SK-N-SH treated with all-trans-retinoic acid at 6 μM for 48 hours (cell line): ENCODE data around the gene GRAMD1C.

ENCODE experiments used
- ATAC-seq: fragments of 200-7000 bp; cut with Tn5 transposase; 3 replicates; pipeline ENCODE4 v1.9.1; 2020; ENCODE audit warnings: mild to moderate bottlenecking, moderate library complexity
- ARNTL ChIP-seq: fragments of 450-650 bp; formaldehyde crosslinking; IDR thresholded peaks from 2 replicates; pipeline ENCODE4 v1.5.0; 2020; ENCODE audit warnings: low read depth, mild to moderate bottlenecking, moderate library complexity, borderline replicate concordance
- BACH2 ChIP-seq: fragments of 250-450 bp; sonication (Bioruptor Pico); IDR thresholded peaks from 2 replicates; pipeline ENCODE4 v1.9.0; 2021; ENCODE audit warnings: mild to moderate bottlenecking, borderline replicate concordance
- CSDC2 ChIP-seq: fragments of 250-450 bp; sonication (Bioruptor Pico); IDR thresholded peaks from 2 replicates; pipeline ENCODE4 v1.5.0; 2020; ENCODE audit warnings: mild to moderate bottlenecking, moderate library complexity
- ESRRG ChIP-seq: fragments of 250-450 bp; sonication (Bioruptor Pico); IDR thresholded peaks from 2 replicates; pipeline ENCODE4 v1.6.1; 2021; ENCODE audit warnings: mild to moderate bottlenecking
- GLIS3 ChIP-seq: fragments of 250-450 bp; sonication (Bioruptor Pico); IDR thresholded peaks from 2 replicates; pipeline ENCODE4 v1.5.0; 2020; ENCODE audit warnings: mild to moderate bottlenecking, moderate library complexity
- OSR1 ChIP-seq: fragments of 250-450 bp; sonication (Bioruptor Pico); IDR thresholded peaks from 2 replicates; pipeline ENCODE4 v1.8.0; 2022; ENCODE audit warnings: moderate library complexity, mild to moderate bottlenecking, inconsistent platforms
- PPARA ChIP-seq: fragments of 250-450 bp; sonication (Bioruptor Pico); IDR thresholded peaks from 2 replicates; pipeline ENCODE4 v1.5.0; 2020; ENCODE audit warnings: mild to moderate bottlenecking, borderline replicate concordance
- RARB ChIP-seq: fragments of 250-450 bp; sonication (Bioruptor Pico); IDR thresholded peaks from 2 replicates; pipeline ENCODE4 v1.8.0; 2021; ENCODE audit warnings: mild to moderate bottlenecking, moderate library complexity
- TOX ChIP-seq: fragments of 250-450 bp; sonication (Bioruptor Pico); IDR thresholded peaks from 2 replicates; pipeline ENCODE4 v1.8.0; 2021; ENCODE audit warnings: mild to moderate bottlenecking, moderate library complexity, borderline replicate concordance
- ZC3H10 ChIP-seq: fragments of 250-450 bp; sonication (Bioruptor Pico); IDR thresholded peaks from 2 replicates; pipeline ENCODE4 v1.5.1; 2021; ENCODE audit warnings: mild to moderate bottlenecking, moderate library complexity
- ZFP30 ChIP-seq: fragments of 450-650 bp; formaldehyde crosslinking; IDR thresholded peaks from 2 replicates; pipeline ENCODE4 v1.5.0; 2022; ENCODE audit warnings: mild to moderate bottlenecking, moderate library complexity
- ZNF565 ChIP-seq: fragments of 450-650 bp; formaldehyde crosslinking; conservative IDR thresholded peaks from 2 replicates; pipeline ENCODE4 v1.5.0; 2020; ENCODE audit warnings: low read depth, mild to moderate bottlenecking, moderate library complexity
- ZNF70 ChIP-seq: fragments of 450-650 bp; formaldehyde crosslinking; IDR thresholded peaks from 2 replicates; pipeline ENCODE4 v1.5.0; 2020; ENCODE audit warnings: mild to moderate bottlenecking, moderate library complexity
- TF ChIP-seq, protein P1 (sequence below): fragments of 250-450 bp; sonication (Bioruptor Pico); IDR thresholded peaks from 2 replicates; pipeline ENCODE4 v1.8.0; 2020; ENCODE audit warnings: mild to moderate bottlenecking, moderate library complexity, borderline replicate concordance
- TF ChIP-seq, protein P2 (sequence below): fragments of 250-450 bp; sonication (Bioruptor Pico); IDR thresholded peaks from 2 replicates; pipeline ENCODE4 v1.5.1; 2020; ENCODE audit warnings: low read depth, mild to moderate bottlenecking, moderate library complexity
- TF ChIP-seq, protein P3 (sequence below): fragments of 250-450 bp; sonication (Bioruptor Pico); IDR thresholded peaks from 2 replicates; pipeline ENCODE4 v1.8.0; 2021; ENCODE audit warnings: low read depth, mild to moderate bottlenecking, moderate library complexity, borderline replicate concordance
- TF ChIP-seq, protein P4 (sequence below): fragments of 250-450 bp; sonication (Bioruptor Pico); IDR thresholded peaks from 2 replicates; pipeline ENCODE4 v1.5.0; 2020; ENCODE audit warnings: mild to moderate bottlenecking, moderate library complexity

GRAMD1C gene

DNA sequence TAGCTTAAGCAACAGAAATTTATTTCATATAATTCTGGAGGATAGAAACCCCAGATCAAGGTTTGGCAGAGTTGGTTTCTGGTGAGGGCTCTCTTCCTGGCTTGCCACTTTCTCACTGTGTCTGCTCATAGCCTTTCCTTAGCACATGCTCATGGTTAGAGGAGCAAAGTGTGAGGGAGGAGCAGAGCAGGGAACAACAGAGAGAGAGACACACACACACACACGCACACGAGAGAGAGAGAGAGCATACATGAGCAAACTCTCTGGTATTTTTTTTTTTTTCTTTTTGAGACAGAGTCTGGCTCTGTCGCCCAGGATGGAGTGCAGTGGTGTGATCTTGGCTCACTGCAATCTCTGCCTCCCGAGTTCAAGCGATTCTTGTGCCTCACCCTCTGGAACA lies 72.4 kb downstream of the GRAMD1C start:
- TF ChIP-seq, protein P1, sequence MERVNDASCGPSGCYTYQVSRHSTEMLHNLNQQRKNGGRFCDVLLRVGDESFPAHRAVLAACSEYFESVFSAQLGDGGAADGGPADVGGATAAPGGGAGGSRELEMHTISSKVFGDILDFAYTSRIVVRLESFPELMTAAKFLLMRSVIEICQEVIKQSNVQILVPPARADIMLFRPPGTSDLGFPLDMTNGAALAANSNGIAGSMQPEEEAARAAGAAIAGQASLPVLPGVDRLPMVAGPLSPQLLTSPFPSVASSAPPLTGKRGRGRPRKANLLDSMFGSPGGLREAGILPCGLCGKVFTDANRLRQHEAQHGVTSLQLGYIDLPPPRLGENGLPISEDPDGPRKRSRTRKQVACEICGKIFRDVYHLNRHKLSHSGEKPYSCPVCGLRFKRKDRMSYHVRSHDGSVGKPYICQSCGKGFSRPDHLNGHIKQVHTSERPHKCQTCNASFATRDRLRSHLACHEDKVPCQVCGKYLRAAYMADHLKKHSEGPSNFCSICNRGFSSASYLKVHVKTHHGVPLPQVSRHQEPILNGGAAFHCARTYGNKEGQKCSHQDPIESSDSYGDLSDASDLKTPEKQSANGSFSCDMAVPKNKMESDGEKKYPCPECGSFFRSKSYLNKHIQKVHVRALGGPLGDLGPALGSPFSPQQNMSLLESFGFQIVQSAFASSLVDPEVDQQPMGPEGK (CRISPR knock-in tag) = no peak
- TF ChIP-seq, protein P2, sequence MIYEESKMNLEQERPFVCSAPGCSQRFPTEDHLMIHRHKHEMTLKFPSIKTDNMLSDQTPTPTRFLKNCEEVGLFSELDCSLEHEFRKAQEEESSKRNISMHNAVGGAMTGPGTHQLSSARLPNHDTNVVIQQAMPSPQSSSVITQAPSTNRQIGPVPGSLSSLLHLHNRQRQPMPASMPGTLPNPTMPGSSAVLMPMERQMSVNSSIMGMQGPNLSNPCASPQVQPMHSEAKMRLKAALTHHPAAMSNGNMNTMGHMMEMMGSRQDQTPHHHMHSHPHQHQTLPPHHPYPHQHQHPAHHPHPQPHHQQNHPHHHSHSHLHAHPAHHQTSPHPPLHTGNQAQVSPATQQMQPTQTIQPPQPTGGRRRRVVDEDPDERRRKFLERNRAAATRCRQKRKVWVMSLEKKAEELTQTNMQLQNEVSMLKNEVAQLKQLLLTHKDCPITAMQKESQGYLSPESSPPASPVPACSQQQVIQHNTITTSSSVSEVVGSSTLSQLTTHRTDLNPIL (CRISPR knock-in tag) = no peak
- TF ChIP-seq ZNF70 = no peak
- TF ChIP-seq PPARA (CRISPR knock-in tag) = no peak
- TF ChIP-seq, protein P3, sequence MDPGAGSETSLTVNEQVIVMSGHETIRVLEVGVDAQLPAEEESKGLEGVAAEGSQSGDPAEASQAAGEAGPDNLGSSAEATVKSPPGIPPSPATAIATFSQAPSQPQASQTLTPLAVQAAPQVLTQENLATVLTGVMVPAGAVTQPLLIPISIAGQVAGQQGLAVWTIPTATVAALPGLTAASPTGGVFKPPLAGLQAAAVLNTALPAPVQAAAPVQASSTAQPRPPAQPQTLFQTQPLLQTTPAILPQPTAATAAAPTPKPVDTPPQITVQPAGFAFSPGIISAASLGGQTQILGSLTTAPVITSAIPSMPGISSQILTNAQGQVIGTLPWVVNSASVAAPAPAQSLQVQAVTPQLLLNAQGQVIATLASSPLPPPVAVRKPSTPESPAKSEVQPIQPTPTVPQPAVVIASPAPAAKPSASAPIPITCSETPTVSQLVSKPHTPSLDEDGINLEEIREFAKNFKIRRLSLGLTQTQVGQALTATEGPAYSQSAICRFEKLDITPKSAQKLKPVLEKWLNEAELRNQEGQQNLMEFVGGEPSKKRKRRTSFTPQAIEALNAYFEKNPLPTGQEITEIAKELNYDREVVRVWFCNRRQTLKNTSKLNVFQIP (CRISPR knock-in tag) = no peak
- no peak for TF ChIP-seq BACH2
- no peak for TF ChIP-seq GLIS3 (CRISPR knock-in tag)
- no peak for TF ChIP-seq CSDC2 (CRISPR knock-in tag)
- no peak for TF ChIP-seq ZC3H10
- TF ChIP-seq OSR1 (CRISPR knock-in tag) = no peak
- TF ChIP-seq ZNF565 = no peak
- TF ChIP-seq TOX (CRISPR knock-in tag) = no peak
- TF ChIP-seq, protein P4, sequence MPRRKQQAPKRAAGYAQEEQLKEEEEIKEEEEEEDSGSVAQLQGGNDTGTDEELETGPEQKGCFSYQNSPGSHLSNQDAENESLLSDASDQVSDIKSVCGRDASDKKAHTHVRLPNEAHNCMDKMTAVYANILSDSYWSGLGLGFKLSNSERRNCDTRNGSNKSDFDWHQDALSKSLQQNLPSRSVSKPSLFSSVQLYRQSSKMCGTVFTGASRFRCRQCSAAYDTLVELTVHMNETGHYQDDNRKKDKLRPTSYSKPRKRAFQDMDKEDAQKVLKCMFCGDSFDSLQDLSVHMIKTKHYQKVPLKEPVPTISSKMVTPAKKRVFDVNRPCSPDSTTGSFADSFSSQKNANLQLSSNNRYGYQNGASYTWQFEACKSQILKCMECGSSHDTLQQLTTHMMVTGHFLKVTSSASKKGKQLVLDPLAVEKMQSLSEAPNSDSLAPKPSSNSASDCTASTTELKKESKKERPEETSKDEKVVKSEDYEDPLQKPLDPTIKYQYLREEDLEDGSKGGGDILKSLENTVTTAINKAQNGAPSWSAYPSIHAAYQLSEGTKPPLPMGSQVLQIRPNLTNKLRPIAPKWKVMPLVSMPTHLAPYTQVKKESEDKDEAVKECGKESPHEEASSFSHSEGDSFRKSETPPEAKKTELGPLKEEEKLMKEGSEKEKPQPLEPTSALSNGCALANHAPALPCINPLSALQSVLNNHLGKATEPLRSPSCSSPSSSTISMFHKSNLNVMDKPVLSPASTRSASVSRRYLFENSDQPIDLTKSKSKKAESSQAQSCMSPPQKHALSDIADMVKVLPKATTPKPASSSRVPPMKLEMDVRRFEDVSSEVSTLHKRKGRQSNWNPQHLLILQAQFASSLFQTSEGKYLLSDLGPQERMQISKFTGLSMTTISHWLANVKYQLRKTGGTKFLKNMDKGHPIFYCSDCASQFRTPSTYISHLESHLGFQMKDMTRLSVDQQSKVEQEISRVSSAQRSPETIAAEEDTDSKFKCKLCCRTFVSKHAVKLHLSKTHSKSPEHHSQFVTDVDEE (CRISPR knock-in tag) = no peak
- no peak for ATAC-seq

DNA sequence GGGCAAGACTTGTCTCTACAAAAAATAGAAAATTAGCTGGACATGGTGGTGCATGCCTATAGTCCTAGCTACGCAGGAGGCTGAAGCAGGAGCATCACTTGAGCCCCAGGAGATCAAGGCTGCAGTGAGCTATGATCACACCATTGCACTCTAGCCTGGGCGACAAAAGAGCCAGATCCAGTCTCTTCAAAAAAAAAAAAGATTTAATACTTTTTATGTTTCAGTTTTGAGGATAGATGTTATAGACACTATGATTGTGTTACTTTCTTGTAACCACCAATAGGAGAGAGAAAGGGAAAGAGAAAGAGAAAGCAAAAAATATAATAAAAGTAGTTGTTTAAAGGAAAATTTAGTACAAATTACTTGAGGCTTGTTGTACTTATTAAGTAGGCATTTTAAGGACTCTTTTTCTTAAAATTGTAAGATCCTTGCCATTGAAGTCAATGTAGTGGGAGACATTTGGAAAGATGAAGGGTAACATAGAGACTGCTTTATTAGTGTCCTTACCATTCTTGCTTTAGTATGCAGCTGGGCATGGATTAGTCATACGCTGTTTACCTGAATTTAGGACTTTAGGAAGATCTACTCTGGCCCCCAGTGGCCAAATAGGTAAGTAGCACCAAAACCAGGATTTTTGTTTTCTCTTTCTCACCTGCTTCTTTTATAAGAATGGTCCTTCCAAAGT lies 74.1 kb downstream of the GRAMD1C start:
- TF ChIP-seq, protein P4 (CRISPR knock-in tag) = no peak
- TF ChIP-seq, protein P3 (CRISPR knock-in tag) = no peak
- TF ChIP-seq ESRRG (CRISPR knock-in tag) (no peak), ZFP30 (CRISPR knock-in tag) (no peak), TOX (CRISPR knock-in tag) (no peak), BACH2 (no peak), ARNTL (no peak), RARB (CRISPR knock-in tag) (no peak)
- TF ChIP-seq, protein P1 (CRISPR knock-in tag) = no peak
- TF ChIP-seq, protein P2 (CRISPR knock-in tag) = no peak
- TF ChIP-seq, all 23 proteins: peak for 0
- ATAC-seq = peak; percentile 79
